HG03575 (cell line): Measurements from ENCODE around the gene CCL27.

Experiments
- ATAC-seq: cut with Tn5 transposase; IDR thresholded peaks from one replicate; pipeline ENCODE4 v1.9.1; 2021; ENCODE audit not compliant: unreplicated experiment, insufficient number of reproducible peaks, low FRiP score; ENCODE audit errors: extremely low read depth

CCL27 gene

DNA sequence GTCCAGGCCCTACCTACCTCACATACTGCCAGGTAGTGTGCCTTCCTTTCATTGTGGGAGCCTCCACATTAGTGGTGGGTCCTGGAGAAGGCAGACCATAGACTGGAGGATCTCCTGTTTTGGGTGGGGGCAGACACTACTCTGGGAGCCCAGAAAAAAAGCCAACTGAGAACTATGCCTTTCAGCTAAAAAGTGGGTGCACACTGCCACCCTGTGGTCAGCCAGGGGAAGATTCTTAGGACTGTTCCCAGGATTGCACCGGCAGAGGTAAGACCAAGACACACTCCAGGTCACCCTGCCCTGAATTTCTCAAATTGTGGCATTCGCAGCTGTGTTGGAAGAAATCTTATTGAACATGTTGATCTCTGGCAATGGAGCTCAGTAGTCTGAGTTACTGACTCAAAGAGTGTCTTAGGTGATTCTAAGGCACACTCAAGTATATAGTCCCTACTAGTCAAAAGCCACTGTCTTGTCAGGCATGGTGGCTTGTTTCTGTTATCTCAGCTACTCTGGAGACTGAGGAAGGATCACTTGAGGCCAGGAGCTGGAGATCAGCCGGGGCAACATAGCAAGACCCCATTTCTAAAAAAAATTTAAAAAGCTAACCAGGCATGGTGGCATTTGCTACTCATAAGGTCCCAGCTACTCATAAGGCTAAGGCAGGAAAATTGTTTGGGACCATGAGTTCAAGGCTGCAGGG is 28.5 kb downstream of the CCL27 start:
- no peak for ATAC-seq

DNA sequence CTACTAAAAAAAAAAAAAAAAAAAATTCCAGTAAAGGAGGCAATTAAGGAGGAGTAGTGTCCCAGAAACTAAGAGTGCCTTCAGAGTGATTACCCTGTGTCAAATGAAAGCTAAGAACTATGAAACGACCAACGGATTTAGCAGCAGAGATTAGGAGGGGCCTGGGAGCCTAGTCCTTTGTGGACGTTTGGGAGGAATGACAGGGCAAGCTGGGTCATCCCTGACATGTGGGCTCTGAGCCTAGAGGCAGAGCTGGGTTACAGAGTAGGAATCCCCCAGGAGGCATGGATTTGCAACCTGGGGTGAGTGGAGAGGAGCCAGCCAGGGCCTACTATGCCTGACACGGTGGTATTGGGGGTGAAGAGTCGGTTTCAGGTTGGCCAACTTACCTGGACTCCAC is 29.3 kb downstream of the CCL27 start:
- ATAC-seq: no peak

DNA sequence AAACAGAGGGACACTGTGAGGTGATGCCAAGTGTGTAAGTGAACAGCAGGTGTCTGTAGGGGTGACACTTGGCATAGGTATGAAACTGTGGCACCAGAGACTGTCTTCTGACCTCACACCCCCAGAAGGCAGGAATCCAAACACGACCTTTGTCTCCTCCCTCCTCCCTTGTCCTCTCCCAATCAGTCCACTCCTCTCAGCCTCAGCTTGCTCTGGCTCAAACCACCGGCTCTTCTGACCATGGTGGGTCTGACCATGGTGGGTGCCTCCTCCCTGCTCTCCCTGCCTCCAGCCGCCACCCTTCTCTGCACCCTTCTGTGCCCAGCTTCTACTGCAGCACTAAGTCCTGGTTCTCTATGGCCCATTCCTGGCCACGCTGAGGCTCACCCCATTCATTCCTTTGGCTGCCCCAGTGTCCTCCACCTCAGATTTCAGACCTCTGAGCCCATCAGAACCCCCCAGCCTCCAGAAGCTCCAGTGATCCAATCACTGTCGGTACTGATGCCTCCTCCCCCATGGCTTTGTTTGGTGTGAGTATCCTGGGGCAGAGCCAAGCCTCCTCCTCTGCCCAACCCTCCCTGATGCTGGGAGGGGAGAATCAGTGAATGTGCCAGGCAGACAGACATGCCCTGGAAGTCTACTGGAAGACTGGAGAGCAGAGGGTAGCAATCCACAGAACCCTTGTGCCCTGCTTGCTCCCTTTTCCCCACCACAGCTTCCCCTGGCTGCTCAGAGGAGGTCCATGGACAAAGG is 31.9 kb downstream of the CCL27 start:
- ATAC-seq: no peak

DNA sequence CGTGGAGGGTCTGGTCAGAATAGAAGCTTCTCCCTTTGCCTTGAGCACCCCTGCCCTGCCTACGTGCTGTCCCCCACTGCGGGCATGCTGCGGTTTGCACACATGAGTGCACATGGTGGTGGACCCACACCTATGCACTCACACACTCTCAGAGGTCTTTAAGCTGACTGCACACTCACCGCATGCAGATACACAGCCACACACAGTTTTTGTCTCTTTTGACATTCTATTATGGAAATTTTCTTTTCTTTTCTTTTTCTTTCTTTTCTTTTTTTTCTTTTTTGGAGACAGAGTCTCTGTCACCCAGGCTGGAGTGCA is 33.0 kb downstream of the CCL27 start:
- ATAC-seq: no peak

DNA sequence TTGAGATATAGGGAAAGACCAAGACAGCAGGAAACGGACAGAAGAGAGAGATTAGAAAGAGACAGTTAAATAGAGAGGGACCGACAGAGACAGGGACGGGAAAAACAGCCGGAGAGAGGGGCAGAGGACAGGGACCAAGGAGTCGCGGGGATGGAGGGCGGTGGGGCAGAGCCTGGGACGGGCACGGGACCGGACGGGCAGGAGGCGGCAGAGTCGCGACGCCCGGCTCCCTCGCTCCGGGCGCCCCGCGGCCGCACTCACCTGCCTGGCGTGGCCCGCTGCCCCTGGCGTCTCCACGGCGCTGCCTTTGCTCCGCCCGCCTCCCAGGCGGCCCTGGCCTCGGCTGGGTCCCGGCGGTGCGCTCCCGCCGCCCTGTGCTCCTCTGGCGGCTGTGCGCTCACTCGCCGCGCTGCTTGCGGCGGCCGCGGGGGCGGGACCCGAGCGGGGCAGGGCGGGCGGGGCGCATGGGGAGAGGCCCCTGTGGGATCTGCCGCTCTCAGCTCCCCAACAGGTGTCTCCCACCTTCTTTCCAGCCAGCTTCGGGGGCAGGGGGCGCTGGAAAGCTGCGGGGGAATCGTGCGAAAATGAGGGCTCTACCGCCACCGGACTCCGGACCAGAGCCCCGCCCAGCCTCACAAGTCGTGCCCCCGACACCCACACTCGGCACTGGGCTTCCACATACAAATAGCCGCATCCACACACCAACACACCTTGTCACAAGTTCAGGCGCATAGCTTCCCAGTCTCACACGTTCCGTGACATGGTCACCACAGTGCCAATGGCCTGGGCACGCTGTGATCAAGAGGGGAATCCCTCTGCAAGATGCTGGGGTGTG is 33.6 kb downstream of the CCL27 start, which contains the start of gene ARID3C:
Gene ARID3C (minus strand): TSS at position 411 of the 835 bp plus-strand sequence. CDS start 1,052 bp downstream, outside the sequence.
- no peak for ATAC-seq

DNA sequence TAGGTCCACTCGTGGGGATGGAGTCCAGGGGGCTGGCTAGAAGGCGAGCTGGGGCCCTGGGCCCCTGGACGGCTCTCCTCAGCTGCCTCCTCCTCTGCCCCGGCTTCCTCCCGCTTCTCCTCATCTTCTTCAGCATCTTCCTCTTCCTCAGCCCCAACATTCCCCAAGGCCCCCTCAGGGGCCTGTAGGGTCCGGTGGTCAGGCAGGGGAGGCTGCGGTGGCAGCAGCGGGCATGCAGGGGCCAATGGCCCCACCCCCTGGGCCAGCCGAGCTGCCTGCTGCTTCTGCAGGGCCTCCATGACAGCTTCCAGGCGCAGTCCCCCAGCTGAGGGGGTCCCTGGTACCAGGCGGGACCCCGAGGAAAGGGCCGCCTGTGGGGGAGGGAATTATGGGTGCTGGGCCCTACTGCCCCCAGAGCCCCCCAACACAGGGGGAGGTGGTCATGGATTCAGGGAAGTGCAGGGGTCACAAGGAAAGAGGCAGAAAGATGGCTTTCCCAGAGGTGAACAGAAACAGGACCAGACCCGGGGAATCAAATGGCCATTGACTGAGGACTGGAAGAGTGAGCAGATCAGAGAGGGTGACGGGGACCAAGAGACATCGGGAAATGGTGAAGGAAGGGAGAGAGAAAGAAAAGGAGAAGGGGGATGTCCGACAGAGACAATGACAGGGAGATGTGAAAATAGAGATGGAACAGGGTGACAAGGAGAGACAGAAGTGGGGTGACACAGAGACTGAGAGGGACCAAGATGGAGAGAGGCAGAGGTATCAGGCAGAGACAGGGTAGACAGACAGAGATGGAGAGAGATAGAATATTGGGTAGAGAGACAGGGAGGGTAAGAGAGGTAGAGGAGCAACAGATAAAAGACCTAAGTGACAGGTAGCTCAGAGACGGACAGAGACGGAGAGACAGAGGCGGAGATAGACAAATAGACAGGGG is 34.5 kb downstream of the CCL27 start:
- ATAC-seq: no peak

DNA sequence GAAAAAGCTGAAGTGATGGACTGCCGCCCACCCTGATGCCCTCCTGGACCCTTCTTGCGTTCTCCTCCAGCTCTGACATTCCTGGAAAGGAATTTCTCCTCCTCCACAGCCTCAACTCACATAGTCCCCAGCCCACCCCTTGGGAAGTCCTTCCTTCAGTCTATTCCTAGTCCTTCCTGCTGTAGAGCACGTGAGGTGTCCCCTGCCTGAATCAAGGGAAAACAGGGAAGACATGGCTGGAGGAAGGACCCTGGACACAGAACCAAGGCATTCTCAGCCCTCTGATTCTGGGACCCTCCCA is 37.3 kb downstream of the CCL27 start:
- ATAC-seq: no peak

DNA sequence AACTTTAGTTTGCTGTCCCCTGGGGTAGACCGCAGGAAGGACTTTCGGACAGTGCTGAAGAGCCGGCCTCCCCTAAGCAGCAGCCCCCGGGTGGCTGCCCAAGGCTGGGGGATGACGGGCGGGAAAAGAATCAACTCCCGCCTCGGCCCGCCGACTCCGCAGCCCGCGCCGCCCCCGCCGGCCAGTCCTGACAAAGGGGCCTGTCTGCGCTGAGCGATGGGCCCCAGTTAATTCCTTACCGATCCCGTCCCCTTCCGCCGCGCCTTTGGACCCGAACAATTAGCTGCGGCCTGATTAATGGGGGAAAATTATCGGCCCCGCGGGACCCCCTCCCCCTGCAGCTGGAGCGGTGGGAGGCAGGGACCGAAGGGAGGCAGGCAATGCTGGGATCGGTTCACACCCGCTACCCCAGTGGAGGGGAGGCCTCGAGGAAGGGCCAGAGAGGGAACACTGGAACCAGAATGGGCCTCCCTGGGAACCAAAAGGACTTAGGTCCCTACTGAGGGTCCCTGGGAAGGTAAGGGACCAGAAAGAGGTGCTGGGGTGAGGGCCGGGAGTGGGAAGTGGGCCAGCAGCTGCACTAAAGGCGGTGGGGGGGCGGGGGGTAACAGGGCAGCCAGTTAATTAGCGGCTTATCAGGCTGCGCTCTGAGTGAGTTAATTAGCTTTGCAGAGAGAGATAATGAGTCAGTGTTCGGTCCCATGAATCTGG is 37.8 kb downstream of the CCL27 start:
- ATAC-seq: no peak

DNA sequence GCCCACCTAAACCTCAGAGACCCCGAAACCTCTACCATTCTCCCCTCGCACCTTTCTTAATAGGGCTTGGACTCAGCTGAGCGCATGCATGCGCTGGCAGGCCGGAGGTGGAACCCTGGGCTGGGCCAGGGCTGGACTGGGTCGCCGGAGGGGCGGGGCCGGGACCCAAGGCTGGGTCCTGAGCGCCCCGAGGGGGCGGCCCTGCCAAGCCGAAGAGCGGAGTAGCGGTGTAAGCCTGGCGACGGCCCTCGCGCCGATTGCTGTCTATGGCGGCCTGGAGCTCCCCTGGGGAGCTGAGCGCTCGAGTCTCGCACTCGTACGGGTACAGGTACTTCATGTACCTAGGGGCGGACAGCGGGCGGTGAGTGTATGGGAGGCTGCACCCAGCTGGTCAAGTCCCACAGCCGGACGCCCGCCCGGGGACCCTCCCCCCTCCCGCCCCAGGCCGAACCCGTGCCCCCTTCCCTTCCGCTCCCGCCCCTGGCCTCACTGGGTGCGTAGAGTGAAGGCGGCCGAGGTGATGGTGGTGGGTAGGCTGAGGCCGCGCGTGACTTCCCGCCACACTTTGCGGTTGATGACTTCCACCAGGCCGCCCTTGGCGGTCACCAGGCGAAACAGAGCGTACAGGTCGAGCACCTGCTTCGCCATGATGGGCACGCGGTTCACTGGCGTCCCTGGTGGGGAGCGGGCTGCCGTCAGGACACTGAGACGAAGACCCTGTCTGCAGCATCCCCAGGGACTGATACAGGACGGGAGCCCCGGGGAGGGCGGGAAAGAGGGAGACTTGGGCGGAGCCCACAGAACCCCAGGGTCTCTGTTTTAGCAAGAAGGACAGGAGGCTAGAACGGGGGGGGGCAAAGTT is 38.9 kb downstream of the CCL27 start:
- ATAC-seq: no peak

DNA sequence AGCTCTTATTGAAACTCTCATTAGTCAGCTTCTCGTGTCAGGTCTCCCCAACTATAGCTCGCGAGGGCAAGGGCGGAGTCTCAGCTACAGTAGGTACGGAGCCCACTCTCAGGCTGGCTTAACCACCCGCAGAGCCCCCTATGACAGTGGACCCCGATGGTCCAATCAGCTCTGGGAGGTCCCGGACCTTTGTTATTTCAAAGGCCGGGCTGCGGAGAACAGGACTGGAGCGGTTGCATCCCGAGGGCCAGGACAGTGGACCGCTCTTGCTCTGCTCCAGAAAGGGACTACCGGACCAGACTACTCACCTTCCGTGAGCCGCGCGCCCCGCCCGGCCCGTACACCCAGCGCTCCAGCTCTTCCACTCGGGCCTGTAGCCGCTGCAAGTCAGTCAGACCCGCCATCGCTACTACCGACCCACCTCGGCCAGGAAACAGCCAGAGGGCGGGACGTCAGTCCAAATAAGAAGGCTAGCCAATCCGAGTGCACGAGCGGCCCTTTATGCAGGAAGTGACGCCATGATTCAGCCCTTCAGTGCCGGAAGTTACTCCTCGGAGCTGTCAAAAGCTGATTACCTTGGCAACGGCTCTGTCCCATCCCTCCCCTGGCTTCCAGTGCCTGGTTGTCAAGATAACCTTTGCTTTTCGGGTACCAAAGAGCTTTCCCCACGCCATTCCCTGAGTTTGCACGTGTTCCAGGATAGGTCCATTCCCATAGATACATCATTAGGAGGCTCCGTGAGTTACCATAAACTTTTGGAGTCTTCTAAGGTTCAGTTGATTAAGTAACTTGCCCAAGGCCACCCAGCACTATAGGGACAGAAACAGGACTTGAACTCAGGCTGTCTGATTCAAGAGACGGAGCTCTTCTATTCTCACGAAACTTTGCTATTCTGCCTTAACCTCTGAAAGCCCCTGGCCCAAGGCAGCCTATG is 42.1 kb downstream of the CCL27 start, which contains the start of gene DCTN3:
Gene DCTN3 (minus strand): TSS at position 435 of the 934 bp plus-strand sequence. CDS start 31 bp downstream, at position 404.
- peak; percentile 79 for ATAC-seq

DNA sequence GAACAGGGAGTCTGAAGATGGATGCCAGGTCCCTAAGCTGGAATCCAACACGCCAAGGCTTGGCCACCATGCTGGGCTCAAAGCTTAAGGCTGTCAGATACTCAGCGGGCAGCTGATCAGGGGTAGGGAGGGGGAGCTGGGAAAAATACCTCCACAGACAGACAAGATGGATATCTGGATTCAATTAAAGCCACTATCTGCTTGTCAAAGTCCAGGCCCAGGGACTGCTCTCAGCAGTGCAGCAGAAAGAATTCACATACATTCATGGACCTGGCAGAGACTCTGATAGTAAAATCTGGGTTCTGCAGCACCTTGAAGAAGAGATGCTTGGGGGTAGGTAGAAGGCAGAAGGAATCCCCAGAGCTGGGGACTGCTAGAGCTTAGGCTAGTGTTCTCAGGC is 47.3 kb downstream of the CCL27 start:
- ATAC-seq: no peak

DNA sequence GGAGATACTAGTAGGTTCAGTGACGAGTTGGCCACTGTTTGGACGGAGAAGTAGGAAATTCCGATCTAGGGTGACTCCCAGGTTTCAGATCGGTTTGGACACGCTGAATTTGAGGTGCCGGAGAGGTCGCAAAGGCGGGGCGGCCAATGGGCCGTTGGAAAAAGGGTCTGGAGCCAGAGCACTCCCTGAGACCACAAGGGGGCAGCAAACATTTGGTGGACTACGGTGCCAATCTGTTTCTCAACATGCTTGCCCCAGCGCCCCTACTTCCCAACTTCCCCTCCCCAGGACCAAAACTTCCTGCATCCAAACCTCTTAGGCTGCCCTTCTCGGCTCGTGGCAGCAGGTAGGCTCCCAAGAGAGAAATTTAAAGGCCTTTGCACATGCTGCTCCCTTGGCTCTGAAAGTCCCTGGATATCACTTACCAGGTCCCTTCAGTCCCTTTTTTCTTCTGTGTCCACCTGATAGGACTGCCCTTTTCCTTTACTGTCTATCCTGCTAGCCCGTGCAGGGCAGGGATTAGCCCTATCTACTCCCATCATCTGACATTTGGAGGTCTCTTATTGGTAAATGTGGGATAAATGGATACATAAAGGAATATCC is 49.6 kb downstream of the CCL27 start:
- ATAC-seq: no peak
